D721Med (cell line): ENCODE data around the gene CTSH.

Experiments used
- DNase-seq: peaks from one replicate; pipeline ENCODE4 v3.0.0; 2011; ENCODE audit warnings: low spot score; ENCODE audit not compliant: insufficient read length
- FAIRE-seq: peaks from 2 replicates; lab custom pipeline; 2011; peaks lifted over from hg19 to GRCh38; lab: Jason Lieb, UNC
- CTCF ChIP-seq: IDR thresholded peaks from 2 replicates; pipeline ENCODE4 v1.5.1; 2012; ENCODE audit warnings: mild to moderate bottlenecking, control low read depth; ENCODE audit not compliant: insufficient read depth; ENCODE audit errors: missing control alignments

Gene CTSH

GRCh38 chr15:78960308-78960707 is 15.5 kb upstream of the CTSH start:
- no peak for TF ChIP-seq CTCF
- FAIRE-seq (no peak), DNase-seq (no peak)

DNA sequence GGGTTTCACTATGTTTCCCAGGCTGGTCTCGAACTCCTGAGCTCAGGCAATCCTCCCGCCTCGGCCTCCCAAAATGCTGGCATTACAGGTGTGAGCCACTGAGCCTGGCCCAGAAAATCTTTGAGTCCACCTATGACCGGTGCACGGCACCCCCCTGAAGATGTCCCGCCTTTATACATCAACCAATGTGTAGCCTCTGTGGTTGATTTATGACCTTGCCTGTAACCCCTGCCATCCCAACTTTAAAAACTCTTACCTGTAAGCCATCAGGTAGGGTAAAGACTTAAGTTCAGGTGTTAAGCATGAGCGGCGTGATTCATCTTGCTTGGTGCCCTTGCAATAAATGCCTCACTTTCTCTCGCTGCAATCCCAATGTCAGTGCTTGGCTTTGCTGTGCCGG is 14.5 kb upstream of the CTSH start:
- DNase-seq, result no peak
- TF ChIP-seq CTCF, result no peak
- FAIRE-seq, result no peak

DNA sequence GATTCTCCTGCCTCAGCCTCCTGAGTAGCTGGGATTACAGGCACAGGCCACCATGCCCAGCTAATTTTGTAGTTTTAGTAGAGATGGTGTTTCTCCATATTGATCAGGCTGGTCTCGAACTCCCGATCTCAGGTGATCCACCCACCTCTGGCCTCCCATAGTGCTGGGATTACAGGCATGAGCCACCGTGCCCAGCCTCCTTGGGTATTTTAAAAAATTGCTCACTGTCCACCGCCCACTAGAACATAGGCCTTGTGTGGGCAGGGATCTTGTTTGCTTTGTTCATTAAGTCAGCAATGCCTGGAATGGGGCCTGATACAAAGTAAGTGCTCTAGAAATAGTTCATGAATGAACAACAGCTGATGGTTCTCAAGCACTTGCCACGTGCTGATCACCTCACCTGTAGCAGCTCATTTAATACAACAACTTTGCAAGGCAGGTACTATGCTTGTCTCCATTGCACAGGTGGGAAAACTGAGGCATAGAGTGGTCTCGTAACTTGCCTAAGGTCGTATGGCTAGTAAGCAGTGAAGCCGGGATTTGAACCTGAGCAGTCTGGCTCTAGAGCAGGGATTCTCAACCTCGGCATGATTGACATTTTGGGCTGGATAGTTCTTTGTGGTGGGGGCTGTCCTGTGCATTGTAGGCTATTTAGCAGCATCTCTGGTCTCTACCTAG is 12.7 kb upstream of the CTSH start:
- no peak for DNase-seq
- no peak for TF ChIP-seq CTCF

GRCh38 chr15:78956937-78957336 is 12.1 kb upstream of the CTSH start:
- FAIRE-seq (no peak), DNase-seq (no peak)
- no peak for TF ChIP-seq CTCF

More for the DNA sequence above, 12.7 kb upstream of the CTSH start:
- no peak for FAIRE-seq

DNA sequence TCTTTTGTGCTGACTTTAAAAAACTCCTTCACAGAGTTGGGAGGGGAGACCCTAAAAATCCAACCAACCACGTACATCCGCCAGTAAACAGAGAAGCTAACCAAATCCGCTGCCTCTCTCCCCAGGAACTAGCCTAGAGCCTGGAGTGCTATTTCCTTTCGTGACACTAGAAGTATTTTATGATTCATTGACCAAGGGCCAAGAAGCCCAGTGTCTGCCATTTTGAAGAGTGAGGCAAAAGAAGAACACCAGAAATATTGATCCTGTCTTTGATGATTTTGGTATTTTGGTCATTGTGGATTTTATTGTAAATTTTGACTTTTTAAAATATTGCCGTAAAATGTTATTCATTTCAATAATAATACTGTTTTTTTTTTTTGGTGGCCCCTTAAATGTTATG is 10.5 kb upstream of the CTSH start:
- DNase-seq (no peak), FAIRE-seq (no peak)
- TF ChIP-seq CTCF, result no peak

DNA sequence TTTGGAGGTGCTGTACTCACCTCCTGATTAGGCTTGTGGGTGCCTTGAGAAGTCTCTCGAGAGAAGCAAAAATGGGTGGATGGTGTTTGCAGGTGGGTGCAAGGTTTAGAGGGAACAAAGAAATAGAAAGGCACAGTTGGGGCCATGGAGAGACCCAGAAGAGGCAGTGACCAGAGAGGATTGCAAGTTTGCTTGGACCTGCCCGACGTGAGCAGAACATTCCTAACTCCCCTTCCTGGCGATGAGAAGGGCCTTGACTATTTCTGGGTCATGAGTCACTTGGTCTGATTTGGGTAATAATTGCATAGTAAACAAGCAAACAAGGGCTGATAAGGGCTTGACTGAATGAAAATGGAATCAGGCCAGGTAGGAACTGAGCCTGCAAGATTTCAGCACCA is 7.0 kb upstream of the CTSH start:
- no peak for TF ChIP-seq CTCF
- DNase-seq, result no peak
- no peak for FAIRE-seq
